Endometrial microvascular endothelial cells (primary cell): ENCODE data around the gene ABCC9. TPM values are rescaled to one million over a fixed set of nuclear protein-coding genes. Genes with fewer than 3 reads are reported as not detected.
"Not testable (repeated sequence)": the region's sequence is repeated elsewhere in the genome, so short reads cannot be mapped to it uniquely, and the experiment has no call there.

ENCODE experiments used
- in situ Hi-C: cut with HindIII; loops from 2 replicates; pipeline ENCODE4 v1.10.0; 2017; ENCODE audit warnings: low sequenced_read_pairs, low pct_unique_long_range_greater_than_20kb; ENCODE audit errors: inconsistent ontology term
- total RNA-seq: library from RNA; depleted of rRNA; stranded (reverse); fragments of >200 nt; gene quantifications from one replicate; pipeline ENCODE4 v1.2.3, GENCODE V29; 2015; ENCODE audit errors: inconsistent ontology term

ABCC9 gene
- total RNA-seq, 1 donor from 2014 or later: not detected

GRCh38 chr12:21941506-21942376 lies 515 bp upstream of the ABCC9 start:
- in situ Hi-C loops: no loop called here

- in situ Hi-C loops: no loop called here
Observed at GRCh38 chr12:21939435-21939834, 1.8 kb downstream of the ABCC9 start.

- in situ Hi-C loops: no loop called here
Observed at GRCh38 chr12:21938879-21939278, 2.3 kb downstream of the ABCC9 start.

- in situ Hi-C loops: no loop called here
Observed at GRCh38 chr12:21934173-21934572, 7.1 kb downstream of the ABCC9 start.

GRCh38 chr12:21933656-21934055 lies 7.6 kb downstream of the ABCC9 start:
- in situ Hi-C loops: no loop called here

GRCh38 chr12:21929972-21930371 lies 11.3 kb downstream of the ABCC9 start:
- in situ Hi-C loops: not testable (repeated sequence)

- in situ Hi-C loops: no loop called here
Observed at GRCh38 chr12:21925296-21925913, 15.8 kb downstream of the ABCC9 start.

- in situ Hi-C loops: no loop called here
Observed at GRCh38 chr12:21921436-21921835, 19.8 kb downstream of the ABCC9 start.

- in situ Hi-C loops: no loop called here
Observed at GRCh38 chr12:21918456-21918855, 22.8 kb downstream of the ABCC9 start.

- in situ Hi-C loops: no loop called here
Observed at GRCh38 chr12:21913823-21914222, 27.4 kb downstream of the ABCC9 start.

- in situ Hi-C loops: no loop called here
Observed at GRCh38 chr12:21912318-21912717, 28.9 kb downstream of the ABCC9 start.

- in situ Hi-C loops: no loop called here
Observed at GRCh38 chr12:21911832-21912231, 29.4 kb downstream of the ABCC9 start.

GRCh38 chr12:21910657-21911056 lies 30.6 kb downstream of the ABCC9 start:
- in situ Hi-C loops: no loop called here

- in situ Hi-C loops: no loop called here
Observed at GRCh38 chr12:21907948-21908837, 33.0 kb downstream of the ABCC9 start.

- in situ Hi-C loops: no loop called here
Observed at GRCh38 chr12:21906919-21907493, 34.2 kb downstream of the ABCC9 start.

GRCh38 chr12:21899532-21899931 lies 41.7 kb downstream of the ABCC9 start:
- in situ Hi-C loops: not testable (repeated sequence)

GRCh38 chr12:21895651-21896050 lies 45.6 kb downstream of the ABCC9 start:
- in situ Hi-C loops: no loop called here

- in situ Hi-C loops: no loop called here
Observed at GRCh38 chr12:21894792-21895595, 46.2 kb downstream of the ABCC9 start.
